CD4-positive, alpha-beta T cell treated with Interleukin-6 for 4 hours (primary cell): ENCODE measurements around the gene LYAR.
"Not testable (repeated sequence)": the region's sequence is repeated elsewhere in the genome, so short reads cannot be mapped to it uniquely, and the experiment has no call there.

Source experiments
- DNase-seq: peaks from one replicate; pipeline ENCODE4 v3.0.0-alpha.2; 2020; ENCODE audit warnings: mixed read lengths

The LYAR gene

DNA sequence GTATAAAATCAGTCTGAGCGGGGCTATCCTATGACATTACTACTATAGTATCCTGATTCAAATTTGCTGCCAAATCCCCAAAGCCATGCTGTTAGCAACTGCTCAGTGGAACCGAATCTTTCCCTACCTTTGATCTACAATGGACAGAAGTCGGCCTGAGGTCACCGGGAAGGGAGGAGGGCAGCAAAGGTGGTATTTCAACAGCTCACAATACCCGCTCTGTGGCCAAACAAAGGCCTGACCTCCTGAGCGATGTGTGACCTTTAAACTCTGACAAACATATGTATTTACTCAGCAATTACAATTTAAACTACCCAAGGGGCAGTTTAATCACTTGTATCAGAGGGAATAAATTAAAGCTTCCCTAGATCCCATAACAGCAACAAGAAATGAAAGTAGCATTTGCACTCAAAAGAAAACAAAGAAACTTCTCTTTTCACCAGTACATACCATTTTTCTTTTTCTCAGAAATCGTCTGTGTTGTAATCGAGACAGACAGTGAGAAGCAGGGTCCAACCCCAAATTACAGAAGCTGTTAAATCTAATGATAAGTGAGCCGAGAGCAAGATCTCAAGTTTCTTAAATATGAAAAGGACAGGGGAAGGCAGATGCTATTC lies 30.4 kb downstream of the LYAR start:
- DNase-seq, result no peak

DNA sequence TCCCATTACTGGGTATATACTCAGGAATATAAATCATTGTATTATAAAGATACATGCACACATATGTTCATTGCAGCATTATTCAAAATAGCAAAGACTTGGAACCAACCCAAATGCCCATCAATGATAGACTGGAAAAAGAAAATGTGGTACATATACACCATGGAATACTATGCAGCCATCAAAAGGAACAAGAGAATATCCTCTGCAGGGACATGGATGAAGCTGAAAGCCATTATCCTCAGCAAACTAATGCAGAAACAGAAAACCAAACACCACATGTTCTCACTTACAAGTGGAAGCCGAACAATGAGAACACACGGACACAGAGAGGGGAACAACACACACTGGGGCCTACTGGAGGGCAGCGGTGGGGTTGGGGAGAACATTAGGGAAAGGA lies 32.2 kb downstream of the LYAR start:
- not testable (repeated sequence) for DNase-seq

DNA sequence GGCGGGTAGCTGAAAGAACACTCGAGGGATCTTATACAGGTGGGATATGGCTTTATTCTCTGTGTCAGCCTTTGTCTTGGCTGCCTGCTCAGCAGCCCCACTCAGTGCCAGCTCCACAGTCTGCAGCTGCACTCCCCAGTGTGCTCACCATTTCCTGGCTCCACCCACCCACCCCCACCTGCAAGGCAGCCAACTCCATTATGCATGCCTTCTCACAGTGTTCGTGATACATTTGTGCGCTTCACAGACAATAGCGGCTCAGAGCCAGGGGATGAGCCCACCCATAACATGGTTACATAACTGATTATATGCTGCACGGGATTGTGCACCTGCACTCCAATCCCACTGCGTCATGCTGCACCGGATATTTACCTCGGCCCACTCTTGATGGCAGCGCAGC lies 33.2 kb downstream of the LYAR start:
- no peak for DNase-seq

DNA sequence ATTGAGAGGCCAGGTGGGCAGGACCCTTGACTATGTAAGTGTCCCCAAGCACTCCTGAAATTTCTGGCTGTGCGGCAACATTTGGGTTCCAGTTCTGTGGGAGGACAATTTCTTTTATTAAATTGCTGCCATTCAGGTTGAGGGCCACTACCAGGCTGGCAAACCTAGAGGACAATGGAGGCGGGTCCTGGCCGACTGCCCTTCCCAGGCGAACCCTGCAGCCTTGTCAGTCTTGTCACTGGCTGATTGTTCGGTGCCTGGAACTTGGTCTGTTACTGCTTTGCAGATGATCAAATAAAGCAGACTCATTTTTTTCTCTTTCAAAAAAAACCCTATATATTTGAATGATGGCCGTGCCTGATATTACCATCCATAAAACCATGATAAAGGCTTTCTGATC lies 35.3 kb downstream of the LYAR start:
- DNase-seq, result no peak

DNA sequence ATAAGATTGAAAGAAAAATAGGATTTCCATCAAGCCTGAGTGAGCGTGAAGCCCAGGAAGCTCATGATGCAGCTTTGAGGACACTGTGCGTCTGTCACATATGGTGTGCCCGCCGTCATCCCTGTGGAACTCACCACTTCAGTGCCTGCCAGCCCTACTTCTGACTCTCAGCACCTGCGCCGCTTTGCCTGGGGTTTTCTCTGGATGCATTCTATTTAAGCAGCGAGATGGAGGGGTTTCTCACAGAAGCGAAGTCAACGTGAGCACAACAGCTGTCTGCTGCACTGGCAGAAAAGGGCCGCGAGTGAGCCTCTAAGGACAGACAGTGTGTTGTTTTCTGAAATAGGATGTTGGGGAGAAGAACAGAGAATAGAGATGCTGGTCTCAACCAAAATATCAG lies 35.8 kb downstream of the LYAR start:
- DNase-seq, result no peak

DNA sequence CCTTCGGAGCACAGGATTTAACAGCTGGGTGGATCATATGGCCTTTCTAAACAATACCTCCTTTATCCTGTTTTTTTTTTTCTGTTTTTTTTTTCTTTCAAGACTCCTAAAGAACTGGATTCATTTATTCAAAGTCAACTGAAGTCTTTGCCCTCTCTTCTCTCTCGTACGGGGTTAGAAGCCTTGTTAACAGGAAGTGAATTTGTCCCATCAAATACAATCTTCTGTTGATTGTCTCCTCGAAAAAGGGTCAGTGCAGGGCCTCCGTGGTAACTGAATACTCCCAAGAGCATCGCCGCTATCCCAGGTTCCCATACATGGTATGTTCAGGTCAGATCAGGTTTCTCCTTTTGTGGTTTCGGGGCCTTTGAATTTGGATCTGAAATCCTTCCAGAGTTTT lies 40.1 kb downstream of the LYAR start:
- no peak for DNase-seq

DNA sequence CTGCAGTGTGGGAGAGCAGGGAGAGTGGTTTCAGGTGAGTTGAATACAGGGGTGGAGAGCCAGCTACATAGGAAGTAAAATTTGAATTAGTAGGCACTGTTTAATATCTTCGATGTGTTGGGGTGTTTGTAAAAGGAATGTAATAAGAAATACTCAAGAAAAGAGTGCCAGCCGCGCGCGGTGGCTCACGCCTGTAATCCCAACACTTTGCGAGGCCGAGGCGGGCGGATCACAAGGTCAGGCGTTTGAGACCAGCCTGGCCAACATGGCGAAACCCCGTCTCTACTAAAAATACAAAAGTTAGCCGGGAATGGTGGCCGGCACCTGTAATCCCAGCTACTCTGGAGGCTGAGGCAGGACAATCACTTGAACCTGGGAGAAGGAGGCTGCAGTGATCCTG lies 40.6 kb downstream of the LYAR start:
- DNase-seq, result not testable (repeated sequence)

DNA sequence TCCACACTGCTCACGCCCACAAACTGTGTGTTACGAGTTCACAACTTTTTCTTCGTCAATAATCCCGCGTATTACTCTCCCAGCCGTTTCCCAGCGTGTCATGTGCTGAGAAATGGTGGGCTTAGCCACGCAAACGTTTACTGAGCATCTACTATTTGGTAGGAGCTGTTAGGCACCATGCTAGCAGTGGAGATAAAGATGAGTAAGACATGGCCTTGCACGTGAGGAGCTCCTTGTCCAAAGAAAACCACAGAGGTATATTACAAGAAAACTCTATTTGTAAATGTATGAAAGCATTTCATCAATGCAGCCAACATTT lies 41.1 kb downstream of the LYAR start:
- DNase-seq, result no peak

DNA sequence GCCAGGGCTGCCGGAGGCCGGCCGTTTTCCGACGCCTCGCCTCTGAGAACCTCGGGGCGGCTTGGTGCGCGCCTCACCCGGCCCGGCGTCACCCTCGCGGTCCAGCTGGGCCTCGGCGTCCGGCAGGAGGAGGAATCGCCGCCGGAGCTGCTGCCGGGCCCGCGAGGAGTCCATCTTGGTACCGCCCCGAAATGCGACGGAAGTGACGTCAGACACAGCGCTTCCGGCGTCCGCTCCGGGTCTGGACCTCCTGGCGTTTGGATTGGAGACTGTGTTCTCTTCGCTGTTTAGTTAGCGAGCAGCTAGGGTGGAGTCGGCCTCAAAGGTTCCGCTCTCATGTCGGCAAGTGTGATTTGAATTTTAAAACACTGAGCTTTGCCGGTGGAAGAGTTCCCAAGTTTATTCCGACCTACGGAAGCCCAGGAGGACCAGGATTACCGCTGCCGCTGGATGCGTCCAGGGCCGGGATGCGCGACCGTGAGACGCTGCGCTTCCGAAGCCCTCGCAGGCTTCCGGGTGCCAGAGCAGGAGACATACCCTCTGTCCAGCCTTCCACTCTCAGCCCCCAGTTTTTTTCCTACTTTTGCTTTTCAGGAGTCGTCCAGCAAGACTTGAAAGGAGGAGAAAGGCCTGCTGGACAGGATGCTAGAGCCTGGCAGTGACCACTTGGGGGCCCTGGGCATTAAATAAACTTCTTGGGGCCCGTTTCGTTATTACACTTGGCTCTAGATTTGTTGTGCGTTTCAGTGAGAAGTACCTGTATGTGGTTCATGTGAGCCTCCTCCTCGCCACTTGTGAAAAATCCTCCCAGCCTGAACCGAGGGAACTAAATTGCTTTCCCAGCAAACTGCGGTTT lies 41.7 kb downstream of the LYAR start, which contains the start of gene TMEM128:
Gene TMEM128 (minus strand): TSS at position 195 of the 856 bp plus-strand sequence. CDS start 21 bp downstream, at position 174.
- peak; percentile 90 for DNase-seq

DNA sequence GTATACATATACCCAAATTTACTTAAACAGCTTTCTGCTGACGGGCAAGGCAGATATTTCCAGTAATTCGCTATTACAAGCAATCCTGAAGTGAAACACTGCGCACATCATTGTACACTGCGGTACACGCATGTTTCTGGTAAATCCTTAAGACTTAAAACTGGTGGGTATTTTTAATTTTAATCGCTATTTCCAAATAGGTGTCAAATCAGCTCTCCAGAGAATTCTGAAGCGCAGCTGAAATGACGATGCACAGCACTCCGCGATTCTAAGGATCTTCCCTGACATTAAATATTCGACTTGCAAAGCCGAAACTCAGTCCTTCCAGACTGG lies 42.3 kb downstream of the LYAR start:
- DNase-seq, result no peak

DNA sequence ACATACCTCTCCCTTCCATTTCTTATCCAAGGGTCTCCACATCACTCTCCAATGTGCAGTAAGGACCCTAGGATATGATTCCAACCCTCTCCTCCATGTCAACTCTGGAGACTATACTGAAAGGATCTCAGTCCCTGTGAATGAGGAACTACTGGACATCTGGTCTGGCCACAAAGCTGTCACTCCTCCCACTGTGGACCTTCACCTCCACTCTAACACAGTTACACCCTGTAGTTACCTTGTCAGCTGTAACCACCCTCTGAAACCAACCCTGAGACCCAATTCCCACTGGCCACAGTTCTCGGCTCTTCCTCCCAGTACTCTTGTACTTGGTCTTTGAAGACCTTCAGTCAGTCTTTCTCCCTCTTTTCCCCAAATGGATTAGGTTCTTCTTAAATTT lies 44.8 kb downstream of the LYAR start:
- DNase-seq, result no peak

DNA sequence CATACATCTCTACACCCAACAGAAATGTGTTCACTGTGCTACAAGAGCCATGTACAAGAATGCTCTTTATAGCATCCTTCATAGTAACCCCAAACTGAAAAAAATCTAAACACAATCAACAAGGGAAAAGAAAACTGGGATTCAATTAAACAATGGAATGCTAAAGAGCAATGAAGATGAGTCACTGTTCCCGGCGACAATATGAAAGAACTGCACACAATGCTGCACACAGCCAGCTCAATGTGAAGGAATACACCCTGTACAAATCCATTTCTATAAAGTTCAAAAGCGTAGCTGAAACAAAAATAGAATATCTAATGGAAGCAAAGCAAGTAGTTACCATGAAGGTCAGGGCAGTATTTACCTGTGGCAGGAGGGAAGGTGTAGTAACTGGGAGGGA lies 50.4 kb downstream of the LYAR start:
- DNase-seq, result not testable (repeated sequence)

DNA sequence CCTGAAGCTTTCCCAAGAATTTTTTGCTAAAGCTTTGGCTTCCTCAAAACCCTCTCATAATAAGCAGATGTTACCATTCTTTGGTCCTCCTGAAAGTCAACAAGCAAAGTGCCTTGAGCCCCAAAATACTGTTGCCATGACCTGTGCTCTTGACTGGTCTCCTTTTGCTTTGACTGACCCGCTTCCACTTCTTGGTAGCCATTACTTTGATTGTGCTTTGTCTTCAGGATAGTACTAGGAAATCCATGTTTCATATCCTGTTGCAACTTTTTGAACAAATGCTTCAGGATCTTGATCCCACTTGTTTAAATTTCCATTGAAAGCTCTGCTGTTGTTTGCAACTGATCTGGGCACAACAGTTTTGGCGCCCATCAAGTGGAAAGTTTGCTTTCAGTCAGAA lies 56.3 kb downstream of the LYAR start:
- DNase-seq, result no peak

DNA sequence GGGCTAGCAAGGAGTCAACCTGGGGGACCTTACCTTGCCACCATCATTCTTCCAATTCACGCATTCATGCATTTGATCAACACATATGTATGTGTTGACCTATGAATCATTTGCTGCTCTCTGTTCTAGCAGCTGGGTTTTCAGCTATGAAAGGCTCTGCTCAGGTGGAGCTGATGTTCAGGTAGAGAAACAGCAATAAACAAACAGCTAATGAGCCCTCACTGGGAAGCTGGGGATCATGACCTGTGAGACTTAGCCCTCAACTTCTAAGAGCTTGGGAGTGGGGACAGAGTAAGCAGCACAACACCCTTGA lies 61.6 kb downstream of the LYAR start:
- DNase-seq, result no peak

DNA sequence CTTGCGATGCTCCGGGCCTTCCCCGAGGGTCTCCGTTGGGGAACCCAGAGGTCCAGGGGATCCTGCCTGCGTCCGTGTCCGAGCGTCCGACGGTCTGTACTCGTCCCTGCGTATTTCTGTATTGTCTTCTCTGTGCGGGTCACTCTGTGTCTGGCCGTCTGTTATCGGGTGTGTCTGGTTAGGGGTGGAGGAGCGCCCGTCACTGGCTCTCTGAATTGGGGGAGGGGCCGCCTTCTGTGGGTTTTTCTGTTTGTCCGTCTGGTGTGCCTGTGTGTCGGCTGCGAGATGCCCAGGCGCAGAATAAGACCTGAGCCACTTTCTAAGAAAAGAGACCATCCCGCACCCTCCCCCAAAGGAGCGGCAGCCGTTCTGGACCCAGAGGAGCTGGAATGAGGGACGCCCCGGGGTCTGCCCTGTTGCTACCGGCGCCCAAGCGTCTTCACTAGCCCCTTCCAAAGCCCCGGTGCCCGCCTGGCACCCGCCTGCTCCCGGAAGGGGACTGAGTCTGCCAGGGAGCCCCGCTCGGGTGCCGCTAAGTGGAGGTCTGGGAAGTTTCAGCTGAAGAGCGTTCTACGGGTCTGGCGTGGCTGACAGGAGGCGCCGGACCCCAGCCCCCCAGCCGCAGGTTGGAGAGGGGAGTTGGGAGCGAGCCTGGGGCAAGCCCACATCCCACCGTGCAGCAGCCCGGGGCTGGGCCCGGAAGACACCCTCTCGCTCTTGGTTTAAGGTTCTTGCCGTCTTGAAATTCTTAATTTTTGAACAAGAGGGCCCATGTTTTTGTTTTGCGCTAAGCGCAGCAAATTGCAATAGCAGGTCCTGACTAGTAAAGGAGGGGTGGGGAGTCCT lies 62.2 kb downstream of the LYAR start:
- no peak for DNase-seq

DNA sequence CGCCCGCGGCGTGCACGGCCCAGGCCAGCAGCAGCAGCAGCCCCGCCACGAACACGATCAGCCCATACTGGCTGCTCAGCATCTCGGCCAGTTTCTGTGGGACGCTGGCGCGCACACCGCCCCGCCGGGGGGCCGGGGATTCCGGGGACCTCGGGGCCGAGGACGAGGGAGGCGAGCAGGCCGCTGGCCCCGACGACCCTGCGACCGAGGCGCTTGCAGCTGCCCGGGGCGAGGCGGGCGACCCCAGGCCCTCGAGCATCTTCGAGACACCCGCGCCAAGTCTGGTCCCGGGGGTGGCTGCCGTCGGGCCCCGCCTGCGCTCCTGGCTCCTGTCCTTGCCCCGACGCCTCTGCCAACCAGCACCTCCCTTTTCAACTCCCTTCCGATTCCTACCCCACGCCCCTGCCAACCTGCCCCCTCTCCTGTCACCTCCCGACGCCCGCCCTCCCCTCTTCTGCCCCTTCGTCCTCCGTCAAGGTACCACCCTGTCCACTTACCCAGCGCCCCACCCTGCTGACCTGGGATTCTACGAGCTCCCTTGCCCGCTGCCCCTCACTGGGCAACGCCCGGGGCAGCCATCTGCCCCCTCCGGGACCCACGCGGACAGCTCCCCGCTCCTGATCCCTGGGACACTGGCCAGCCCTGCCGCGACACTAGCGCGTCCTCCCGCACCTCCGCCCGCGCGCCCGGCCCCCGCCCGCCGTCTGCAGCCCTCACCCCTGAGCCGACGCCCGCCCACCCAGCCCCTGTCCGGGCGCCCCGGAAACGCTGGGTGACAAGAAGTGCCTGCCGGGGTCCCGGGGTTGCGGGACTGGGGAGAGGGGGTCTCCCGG lies 63.1 kb downstream of the LYAR start, which contains the start of gene OTOP1:
Gene OTOP1 (minus strand): TSS at position 324 of the 833 bp plus-strand sequence. CDS start 65 bp downstream, at position 259.
- DNase-seq, result no peak

DNA sequence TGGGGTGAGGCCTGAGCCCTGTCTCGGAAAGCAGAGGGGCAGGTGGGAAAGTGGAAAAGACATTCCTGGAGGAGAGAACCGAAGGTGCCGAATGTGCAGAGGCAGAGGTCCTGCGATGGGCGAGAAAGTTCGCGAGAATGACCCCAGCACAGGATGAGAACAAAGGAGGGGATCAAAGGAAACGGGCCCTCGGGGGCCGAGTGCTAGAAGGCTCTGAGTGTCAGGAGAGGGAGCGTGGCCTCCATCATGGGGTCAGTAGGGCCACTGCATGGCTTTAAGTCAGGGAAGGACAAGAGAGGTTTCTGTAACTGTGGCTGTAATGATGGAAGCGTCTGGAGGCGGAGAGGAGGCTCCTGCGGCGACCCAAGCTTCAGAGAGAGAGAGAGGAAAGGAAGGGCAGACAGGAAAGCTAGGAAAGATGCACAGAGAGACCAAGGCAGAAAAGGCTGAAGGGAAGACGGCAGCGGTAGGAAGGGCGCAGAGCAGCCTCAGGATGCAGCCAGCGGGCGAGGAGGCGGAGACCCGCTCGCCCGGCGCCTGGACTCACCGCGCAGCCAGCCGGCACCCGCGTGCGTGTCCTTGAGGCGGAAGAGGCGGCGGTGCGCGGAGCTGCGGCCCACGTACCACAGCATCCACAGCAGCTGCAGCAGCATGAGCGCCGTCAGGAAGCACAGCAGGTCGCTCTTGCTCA lies 63.9 kb downstream of the LYAR start:
- no peak for DNase-seq
